PC-3 (cell line): ENCODE data around the gene TNNT1. TPM values are rescaled to one million over a fixed set of nuclear protein-coding genes. Genes with fewer than 3 reads are reported as not detected.

Source experiments
- ATAC-seq: fragments of 200-7000 bp; cut with Tn5 transposase; 2 replicates; pipeline ENCODE4 v1.9.1; 2020; ENCODE audit warnings: mild to moderate bottlenecking, moderate library complexity
- BruUV-seq: library from RNA; stranded (reverse); fragments of 400-500 nt; replicated peaks from 2 replicates; lab custom pipeline; 2021; lab: Mats Ljungman, UMichigan
- CTCF ChIA-PET: fragments of 300-600 bp; sonication (Branson Sonifier 250); formaldehyde crosslinking; loops from one replicate; lab custom pipeline; 2022; ENCODE audit warnings: antibody characterized with exemption; lab: Charles Lee
- POLR2A ChIA-PET: fragments of 300-600 bp; sonication (Branson Sonifier 250); formaldehyde crosslinking; loops from one replicate; lab custom pipeline; 2022; ENCODE audit warnings: antibody characterized with exemption; ENCODE audit not compliant: unreplicated experiment; lab: Charles Lee
- DNase-seq: peaks from one replicate; pipeline ENCODE4 v3.0.0-alpha.2; 2015
- H2AFZ ChIP-seq: fragments of 300-600 bp; sonication (generic); 2 replicates; pipeline ENCODE4 v1.6.0; 2016; ENCODE audit warnings: antibody characterized with exemption, low read length
- H3F3A ChIP-seq: fragments of 300-600 bp; sonication (generic); one replicate; pipeline ENCODE4 v1.6.0; 2017; ENCODE audit warnings: antibody characterized with exemption, low read length, control low read depth, mild to moderate bottlenecking; ENCODE audit not compliant: unreplicated experiment
- H3K27ac ChIP-seq: fragments of 300-600 bp; sonication (generic); 2 replicates; pipeline ENCODE4 v1.5.1; 2016; ENCODE audit warnings: mild to moderate bottlenecking, low read length
- H3K27me3 ChIP-seq: fragments of 300-600 bp; sonication (generic); 2 replicates; pipeline ENCODE4 v1.6.1; 2016; ENCODE audit warnings: low read length, mixed read lengths
- H3K36me3 ChIP-seq: fragments of 300-600 bp; sonication (generic); 2 replicates; pipeline ENCODE4 v1.6.1; 2016; ENCODE audit warnings: low read depth, mixed run types, low read length, mixed read lengths
- H3K4me1 ChIP-seq: fragments of 300-600 bp; sonication (generic); 2 replicates; pipeline ENCODE4 v1.5.1; 2016; ENCODE audit warnings: low read length; ENCODE audit not compliant: insufficient read depth
- H3K4me2 ChIP-seq: fragments of 300-600 bp; sonication (generic); 2 replicates; pipeline ENCODE4 v1.6.0; 2016; ENCODE audit warnings: low read length
- H3K4me3 ChIP-seq: fragments of 300-600 bp; sonication (generic); 2 replicates; pipeline ENCODE4 v1.5.1; 2016; ENCODE audit warnings: mild to moderate bottlenecking, low read length, mixed read lengths
- H3K79me2 ChIP-seq: fragments of 300-600 bp; sonication (generic); 2 replicates; pipeline ENCODE4 v1.6.1; 2017; ENCODE audit warnings: low read length, mixed read lengths
- H3K9ac ChIP-seq: fragments of 300-600 bp; sonication (generic); 2 replicates; pipeline ENCODE4 v1.6.0; 2016; ENCODE audit warnings: mild to moderate bottlenecking, low read length
- H3K9me2 ChIP-seq: fragments of 300-600 bp; sonication (generic); replicated peaks from 2 replicates; pipeline ENCODE4 v1.6.1; 2016; ENCODE audit warnings: mixed run types, low read length, mixed read lengths
- H3K9me3 ChIP-seq: fragments of 300-600 bp; sonication (generic); 2 replicates; pipeline ENCODE4 v1.6.1; 2016; ENCODE audit warnings: low read length, mixed read lengths
- H4K20me1 ChIP-seq: fragments of 300-600 bp; sonication (generic); 2 replicates; pipeline ENCODE4 v1.6.1; 2016; ENCODE audit warnings: low read length, mixed read lengths
- CTCF ChIP-seq: fragments of 300-600 bp; sonication (generic); conservative IDR thresholded peaks from 2 replicates; pipeline ENCODE4 v1.5.1; 2017; ENCODE audit warnings: antibody characterized with exemption, low read depth, mild to moderate bottlenecking, low read length
- EZH2 ChIP-seq: fragments of 300-600 bp; sonication (generic); IDR thresholded peaks from one replicate; pipeline ENCODE4 v1.6.1; 2017; ENCODE audit warnings: antibody characterized with exemption, mild to moderate bottlenecking, low read length; ENCODE audit not compliant: unreplicated experiment
- EZH2phosphoT487 ChIP-seq: fragments of 300-600 bp; sonication (generic); IDR thresholded peaks from 2 replicates; pipeline ENCODE4 v1.6.1; 2018; ENCODE audit warnings: mild to moderate bottlenecking, antibody characterized with exemption, low read length, borderline replicate concordance
- intact Hi-C: fragments of 100-400 bp; cut with micrococcal nuclease; formaldehyde crosslinking; loops from 2 replicates; pipeline ENCODE4 v1.9.0; 2023
- total RNA-seq: library from RNA; depleted of rRNA; stranded (reverse); fragments of >200 nt; gene quantifications from 2 replicates; pipeline ENCODE4 v1.2.3, GENCODE V29; 2014

The TNNT1 gene
- total RNA-seq, 1 experiment from 2014 or later: 266 TPM

GRCh38 chr19:55197528-55197927 lies 48.5 kb upstream of the TNNT1 start:
- Histone ChIP-seq H3K79me2 (no peaks in the 10 kb centered on the region), H3K9me2 (no peaks in the 10 kb centered on the region), H3K4me3 (no peak overlapping the region), H3F3A (no peaks in the 10 kb centered on the region), H3K9ac (no peak overlapping the region), H4K20me1 (no peaks in the 10 kb centered on the region), H3K27me3 (no peaks in the 10 kb centered on the region), H2AFZ (no peak overlapping the region), H3K27ac (no peak overlapping the region), H3K9me3 (no peaks in the 10 kb centered on the region), H3K36me3 (no peaks in the 10 kb centered on the region), H3K4me1 (no peaks in the 10 kb centered on the region), H3K4me2 (no peak overlapping the region)
- BruUV-seq: no TSS peak
- ChIA-PET CTCF (no interaction called here), POLR2A (interaction anchor here (0.6 kb wide), 1 partner anchor 216 kb away, joined by 6 read pairs; no protein-coding TSS in a partner anchor)
- intact Hi-C loops: no loop called here
- TF ChIP-seq CTCF: no peak
- no peak for TF ChIP-seq EZH2
- TF ChIP-seq EZH2phosphoT487: no peak
- peak; percentile 46; the same call in 1 of the 2 replicates for ATAC-seq
- peak; percentile 45 for DNase-seq

GRCh38 chr19:55196803-55197202 lies 47.8 kb upstream of the TNNT1 start:
- Histone ChIP-seq H3K9me2 (no peaks in the 10 kb centered on the region), H3K9me3 (no peaks in the 10 kb centered on the region), H3F3A (no peaks in the 10 kb centered on the region), H4K20me1 (no peaks in the 10 kb centered on the region), H3K4me2 (no peak overlapping the region), H3K27ac (no peak overlapping the region), H3K4me1 (no peaks in the 10 kb centered on the region), H3K9ac (no peak overlapping the region), H2AFZ (no peak overlapping the region), H3K27me3 (no peaks in the 10 kb centered on the region), H3K4me3 (no peak overlapping the region), H3K79me2 (no peaks in the 10 kb centered on the region), H3K36me3 (no peaks in the 10 kb centered on the region)
- POLR2A ChIA-PET: no interaction called here
- TSS peak; percentile 10 for BruUV-seq
- no peak for TF ChIP-seq EZH2
- no peak for TF ChIP-seq EZH2phosphoT487
- TF ChIP-seq CTCF: no peak
- CTCF ChIA-PET: no interaction called here
- DNase-seq (no peak), ATAC-seq (no peak)
- intact Hi-C loops: no loop called here

- CTCF ChIA-PET: interaction anchor here (0.7 kb wide), 1 partner anchor 11 kb away, joined by 3 read pairs; no protein-coding TSS in a partner anchor
- no TSS peak for BruUV-seq
Measured at GRCh38 chr19:55193481-55193880, 44.5 kb upstream of the TNNT1 start.

More at GRCh38 chr19:55193481-55193880, 44.5 kb upstream of the TNNT1 start:
- H3K9me3 ChIP-seq: no peaks in the 10 kb centered on the region
- H3K9ac ChIP-seq: no peak overlapping the region
- no peaks in the 10 kb centered on the region for H3K36me3 ChIP-seq
- no peaks in the 10 kb centered on the region for H4K20me1 ChIP-seq
- H2AFZ ChIP-seq: no peak overlapping the region
- POLR2A ChIA-PET: interaction anchor here (0.6 to 0.7 kb wide), 2 partner anchors 15 to 16 kb away, joined by 3 to 9 read pairs; partner anchors contain the start of gene PTPRH
- H3K27me3 ChIP-seq: no peaks in the 10 kb centered on the region
- no peak overlapping the region for H3K4me3 ChIP-seq
- no peaks in the 10 kb centered on the region for H3K9me2 ChIP-seq
- H3F3A ChIP-seq: no peaks in the 10 kb centered on the region
- H3K4me2 ChIP-seq: no peak overlapping the region
- ATAC-seq (no peak), DNase-seq (no peak)
- intact Hi-C loops: no loop called here
- TF ChIP-seq EZH2 (no peak), CTCF (no peak), EZH2phosphoT487 (no peak)
- H3K4me1 ChIP-seq: peaks cover 11% of the 10 kb centered on the region
- H3K79me2 ChIP-seq: no peaks in the 10 kb centered on the region
- H3K27ac ChIP-seq: no peak overlapping the region
